Measurements from ENCODE around the gene LIN9. TPM values are rescaled to one million over a fixed set of nuclear protein-coding genes. Genes with fewer than 3 reads are reported as not detected.

The LIN9 gene
- total and polyA plus RNA-seq, 2 donors (not counting 1 experiment from before 2014, with no cell fraction given): 2.3 to 2.8 TPM

- no peaks in the 10 kb centered on the region for H3K27me3 ChIP-seq (ENCODE audit: control insufficient read depth, insufficient read depth, low read length)
- H3K79me2 ChIP-seq (ENCODE audit: control insufficient read depth, insufficient read depth, low read length): no peaks in the 10 kb centered on the region
- no peak overlapping the region for H2AFZ ChIP-seq (ENCODE audit: low read length)
- no peaks in the 10 kb centered on the region for H3K4me1 ChIP-seq (ENCODE audit: control insufficient read depth, extremely low read depth, insufficient read depth, low read length)
- H3K27ac ChIP-seq (ENCODE audit: insufficient read depth, low read length): no peak overlapping the region
- TF ChIP-seq EZH2 (IDR thresholded peaks at IDR 0.05; ENCODE audit: low read length, missing control alignments): no peak
- no peak for TF ChIP-seq CTCF (conservative IDR thresholded peaks at IDR 0.05 in 1 of 2, IDR thresholded peaks at IDR 0.05 in 1 of 2; ENCODE audit: low read depth in 1 of 2, low read length in 2 of 2)
- H3K9ac ChIP-seq (ENCODE audit: insufficient read depth, low read length): no peak overlapping the region
- H3K9me3 ChIP-seq (ENCODE audit: control insufficient read depth, insufficient read depth, low read depth, low read length): no peaks in the 10 kb centered on the region
- no peak overlapping the region for H3K4me3 ChIP-seq (replicated peaks in 1 of 4; ENCODE audit: control extremely low read depth in 1 of 4, insufficient read depth in 1 of 4, low read depth in 3 of 4, low read length in 4 of 4)
- no peak for DNase-seq (ENCODE audit: low read depth in 2 of 2)
- no peak overlapping the region for H3K4me2 ChIP-seq (ENCODE audit: extremely low read depth, insufficient read depth, low read length)
- H3K36me3 ChIP-seq (ENCODE audit: control insufficient read depth, insufficient read depth, low read length): no peaks in the 10 kb centered on the region
- H4K20me1 ChIP-seq (ENCODE audit: control insufficient read depth, extremely low read depth, insufficient read depth, low read length): no peaks in the 10 kb centered on the region
Measured at GRCh38 chr1:226277897-226278296, 31.1 kb downstream of the LIN9 start.

GRCh38 chr1:226276987-226277386 lies 32.0 kb downstream of the LIN9 start:
- TF ChIP-seq CTCF (conservative IDR thresholded peaks at IDR 0.05 in 1 of 2, IDR thresholded peaks at IDR 0.05 in 1 of 2; ENCODE audit: low read depth in 1 of 2, low read length in 2 of 2): no peak
- TF ChIP-seq EZH2 (IDR thresholded peaks at IDR 0.05; ENCODE audit: low read length, missing control alignments): no peak
- Histone ChIP-seq H3K9me3 (ENCODE audit: control insufficient read depth, insufficient read depth, low read depth, low read length) (no peaks in the 10 kb centered on the region), H4K20me1 (ENCODE audit: control insufficient read depth, extremely low read depth, insufficient read depth, low read length) (no peaks in the 10 kb centered on the region)

GRCh38 chr1:226276077-226276682 lies 32.8 kb downstream of the LIN9 start:
- Histone ChIP-seq H4K20me1 (ENCODE audit: control insufficient read depth, extremely low read depth, insufficient read depth, low read length) (no peaks in the 10 kb centered on the region), H3K79me2 (ENCODE audit: control insufficient read depth, insufficient read depth, low read length) (no peaks in the 10 kb centered on the region), H3K27me3 (ENCODE audit: control insufficient read depth, insufficient read depth, low read length) (no peaks in the 10 kb centered on the region), H3K4me1 (ENCODE audit: control insufficient read depth, extremely low read depth, insufficient read depth, low read length) (no peaks in the 10 kb centered on the region), H3K4me3 (replicated peaks in 1 of 4; ENCODE audit: control extremely low read depth in 1 of 4, insufficient read depth in 1 of 4, low read depth in 3 of 4, low read length in 4 of 4) (no peak overlapping the region), H3K9ac (ENCODE audit: insufficient read depth, low read length) (no peak overlapping the region), H3K4me2 (ENCODE audit: extremely low read depth, insufficient read depth, low read length) (no peak overlapping the region), H3K27ac (ENCODE audit: insufficient read depth, low read length) (no peak overlapping the region), H3K36me3 (ENCODE audit: control insufficient read depth, insufficient read depth, low read length) (no peaks in the 10 kb centered on the region), H2AFZ (ENCODE audit: low read length) (no peak overlapping the region), H3K9me3 (ENCODE audit: control insufficient read depth, insufficient read depth, low read depth, low read length) (no peaks in the 10 kb centered on the region)
- DNase-seq (ENCODE audit: low read depth in 2 of 2): no peak
- TF ChIP-seq EZH2 (IDR thresholded peaks at IDR 0.05; ENCODE audit: low read length, missing control alignments): no peak

More at GRCh38 chr1:226276987-226277386, 32.0 kb downstream of the LIN9 start:
- no peak overlapping the region for H3K27ac ChIP-seq (ENCODE audit: insufficient read depth, low read length)
- no peaks in the 10 kb centered on the region for H3K79me2 ChIP-seq (ENCODE audit: control insufficient read depth, insufficient read depth, low read length)
- no peak overlapping the region for H2AFZ ChIP-seq (ENCODE audit: low read length)
- H3K36me3 ChIP-seq (ENCODE audit: control insufficient read depth, insufficient read depth, low read length): no peaks in the 10 kb centered on the region
- DNase-seq (ENCODE audit: low read depth in 2 of 2): no peak
- no peaks in the 10 kb centered on the region for H3K4me1 ChIP-seq (ENCODE audit: control insufficient read depth, extremely low read depth, insufficient read depth, low read length)
- H3K27me3 ChIP-seq (ENCODE audit: control insufficient read depth, insufficient read depth, low read length): no peaks in the 10 kb centered on the region
- H3K4me2 ChIP-seq (ENCODE audit: extremely low read depth, insufficient read depth, low read length): no peak overlapping the region
- no peak overlapping the region for H3K4me3 ChIP-seq (replicated peaks in 1 of 4; ENCODE audit: control extremely low read depth in 1 of 4, insufficient read depth in 1 of 4, low read depth in 3 of 4, low read length in 4 of 4)
- H3K9ac ChIP-seq (ENCODE audit: insufficient read depth, low read length): no peak overlapping the region
